Effector memory CD8-positive, alpha-beta T cell (primary cell): ENCODE measurements around the gene ZRANB3.
"Not testable (repeated sequence)": the region's sequence is repeated elsewhere in the genome, so short reads cannot be mapped to it uniquely, and the experiment has no call there.

Source experiments
- ATAC-seq: fragments of 150-1000 bp; cut with Tn5 transposase; replicated peaks from 2 replicates; pipeline ENCODE4 v1.10.0; 2021; ENCODE audit warnings: mild to moderate bottlenecking, moderate library complexity
- DNase-seq, 3 experiments: peaks; one replicate each; pipeline ENCODE4 v3.0.0; 2021
- H3K27ac Mint-ChIP-seq, 2 donors: one replicate each; pipeline ENCODE4 v1.8.0; 2022; ENCODE audit warnings: mild to moderate bottlenecking in 2 of 2, mixed read lengths in 2 of 2, moderate library complexity in 2 of 2
- H3K27me3 Mint-ChIP-seq, 2 donors: one replicate each; pipeline ENCODE4 v1.8.0; 2022; ENCODE audit warnings: mixed read lengths in 2 of 2
- H3K36me3 Mint-ChIP-seq: one replicate; pipeline ENCODE4 v1.8.0; 2022; ENCODE audit warnings: mild to moderate bottlenecking, moderate library complexity, mixed read lengths; ENCODE audit not compliant: insufficient read depth
- H3K4me1 Mint-ChIP-seq, 2 donors: one replicate each; pipeline ENCODE4 v1.8.0; 2022; ENCODE audit warnings: low read depth in 2 of 2, mixed read lengths in 2 of 2
- H3K4me3 Mint-ChIP-seq, 2 donors: one replicate each; pipeline ENCODE4 v1.8.0; 2022; ENCODE audit warnings: mild to moderate bottlenecking in 2 of 2, mixed read lengths in 2 of 2, moderate library complexity in 2 of 2
- H3K9me3 Mint-ChIP-seq, 2 donors: one replicate each; pipeline ENCODE4 v1.8.0; 2022; ENCODE audit warnings: mixed read lengths in 2 of 2
- total RNA-seq, 9 experiments: gene quantifications; one replicate each; lab custom pipeline; 2026; lab: John Stamatoyannopoulos, UW

The ZRANB3 gene
- 4.0 to 13.0 (median 9.5) reads per million in 9 experiments for total RNA-seq

DNA sequence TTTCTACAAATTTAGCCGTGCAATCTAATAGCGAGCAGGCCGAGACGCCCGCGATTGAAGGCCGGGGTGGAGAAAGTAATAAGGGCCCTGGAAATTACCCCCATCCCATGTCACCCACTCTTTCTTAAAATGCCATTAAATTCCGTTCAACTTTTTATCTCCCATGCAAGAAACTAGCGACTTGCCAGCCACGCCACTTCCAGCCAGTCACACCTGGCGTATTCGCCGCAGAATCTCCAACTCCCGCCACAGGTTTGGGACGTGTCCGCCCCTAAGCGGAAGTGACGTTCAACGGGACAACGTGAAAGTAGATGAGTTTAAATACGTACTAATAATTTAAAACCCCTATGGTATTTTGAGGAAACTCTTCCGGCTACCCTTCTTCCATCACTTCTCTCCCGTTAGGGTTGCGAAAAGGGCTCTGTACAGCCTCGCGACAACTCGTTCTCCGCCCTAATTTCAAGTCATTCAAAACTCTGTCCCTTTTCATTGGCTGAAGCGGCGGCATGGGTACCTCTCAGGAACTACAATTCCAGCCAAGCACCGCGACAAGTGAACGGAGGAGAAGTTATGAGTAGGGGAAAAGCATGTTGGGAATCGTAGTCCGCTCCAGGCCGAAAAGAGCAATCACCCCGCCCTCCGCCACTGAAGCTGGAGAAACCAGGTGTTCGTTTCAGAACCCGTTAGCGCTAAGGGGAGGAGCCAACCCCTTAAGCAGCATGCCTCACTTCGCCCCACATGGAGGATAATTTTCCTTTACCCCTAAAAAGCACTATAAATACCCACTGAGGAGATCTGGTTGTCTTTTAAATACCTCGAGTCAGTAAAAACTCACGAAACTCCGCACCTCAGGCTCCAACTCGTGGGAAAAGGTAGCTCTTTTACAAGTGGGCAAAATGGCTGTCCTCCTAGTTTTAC is at the start of gene ZRANB3:
Gene ZRANB3 (minus strand): TSS at position 906 of the 918 bp plus-strand sequence.
- H3K27ac Mint-ChIP-seq = no peak within 1 kb of the TSS
- peaks cover 6 to 13% of the 10 kb centered on the region in 2 donors for H3K4me1 Mint-ChIP-seq
- no peaks in the 10 kb centered on the region for H3K36me3 Mint-ChIP-seq
- DNase-seq (peak; percentile 91 to 94 (median 92)), ATAC-seq (peak; percentile 73)
- no peaks in the 10 kb centered on the region for H3K9me3 Mint-ChIP-seq
- no peaks in the 10 kb centered on the region for H3K27me3 Mint-ChIP-seq
- no peak within 1 kb of the TSS for H3K4me3 Mint-ChIP-seq

DNA sequence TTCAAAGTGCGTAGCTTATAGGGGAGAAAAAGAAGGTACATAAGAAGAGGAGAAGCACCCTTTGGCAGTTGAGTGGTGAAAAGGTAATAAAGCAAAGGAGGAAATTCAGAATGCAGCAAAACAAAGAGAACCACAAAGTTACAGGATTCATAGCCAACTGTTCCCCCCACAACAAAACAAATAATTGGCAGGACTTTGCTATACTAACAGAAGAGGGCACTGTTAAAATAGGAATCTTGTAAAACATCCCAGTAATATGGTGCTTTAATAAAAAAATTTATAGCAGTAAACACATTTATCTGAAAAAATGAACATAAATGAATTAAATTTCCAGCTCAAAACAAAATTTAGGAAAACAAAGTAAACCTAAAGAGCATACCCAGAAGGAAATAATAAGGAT is 42.6 kb upstream of the ZRANB3 start:
- no peak for ATAC-seq
- Mint-ChIP-seq H3K36me3 (peaks cover 11% of the 10 kb centered on the region), H3K4me1 (no peaks in the 10 kb centered on the region), H3K9me3 (no peaks in the 10 kb centered on the region), H3K4me3 (no peak overlapping the region), H3K27ac (no peak overlapping the region), H3K27me3 (no peaks in the 10 kb centered on the region)
- no peak for DNase-seq

DNA sequence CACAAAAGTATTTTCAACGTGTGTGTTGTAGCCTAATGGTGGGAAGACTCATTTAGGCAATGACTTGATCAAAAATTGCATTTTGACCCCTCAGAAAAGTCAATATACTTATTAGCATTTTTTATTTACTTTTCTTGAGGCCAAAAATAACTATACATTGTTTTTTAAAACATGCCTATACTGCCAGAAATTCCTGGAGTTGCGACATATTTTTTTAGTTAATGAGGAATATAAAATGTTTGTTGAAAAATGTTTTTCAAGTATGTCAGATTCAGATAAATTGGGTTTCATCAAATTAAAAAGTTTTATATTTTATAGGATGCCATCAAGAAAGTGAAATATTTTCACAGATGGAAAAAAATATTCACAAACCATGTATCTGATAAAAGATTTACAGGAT is 39.9 kb upstream of the ZRANB3 start:
- Mint-ChIP-seq H3K4me3 (no peak overlapping the region), H3K9me3 (no peaks in the 10 kb centered on the region), H3K27me3 (no peaks in the 10 kb centered on the region), H3K4me1 (no peaks in the 10 kb centered on the region), H3K36me3 (peaks cover 13% of the 10 kb centered on the region), H3K27ac (no peak overlapping the region)
- ATAC-seq (no peak), DNase-seq (no peak)

DNA sequence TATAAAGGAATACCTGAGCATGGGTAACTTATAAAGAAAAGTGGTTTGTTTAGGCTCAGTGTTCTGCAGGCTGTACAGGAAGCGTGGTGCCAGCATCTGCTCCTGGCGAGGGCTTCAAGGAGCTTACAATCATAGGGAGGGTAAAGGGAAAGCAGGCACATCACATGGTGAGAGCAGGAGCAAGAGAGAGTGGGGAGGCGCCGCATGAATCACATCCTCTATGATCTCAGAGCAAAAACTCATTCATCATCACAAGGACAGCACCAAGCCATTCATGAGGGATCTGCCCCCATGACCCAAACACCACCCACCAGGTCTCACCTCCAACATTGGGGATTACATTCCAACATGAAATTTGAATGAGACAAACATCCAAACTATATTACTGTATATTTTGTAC is 32.8 kb upstream of the ZRANB3 start:
- Mint-ChIP-seq H3K9me3 (no peaks in the 10 kb centered on the region), H3K4me1 (peaks cover 1 to 12% of the 10 kb centered on the region in 2 donors), H3K4me3 (no peak overlapping the region), H3K27ac (no peak overlapping the region), H3K36me3 (peaks cover 7% of the 10 kb centered on the region), H3K27me3 (no peaks in the 10 kb centered on the region)
- ATAC-seq (no peak), DNase-seq (no peak)

- Mint-ChIP-seq H3K4me3 (no peak overlapping the region), H3K27me3 (no peaks in the 10 kb centered on the region), H3K4me1 (peaks cover 5 to 15% of the 10 kb centered on the region in 2 donors), H3K9me3 (no peaks in the 10 kb centered on the region), H3K27ac (no peak overlapping the region), H3K36me3 (peaks cover 7% of the 10 kb centered on the region)
- no peak for DNase-seq
- no peak for ATAC-seq
These were observed 30.9 kb upstream of the ZRANB3 start for GRCh38 chr2:135561925-135562324.

DNA sequence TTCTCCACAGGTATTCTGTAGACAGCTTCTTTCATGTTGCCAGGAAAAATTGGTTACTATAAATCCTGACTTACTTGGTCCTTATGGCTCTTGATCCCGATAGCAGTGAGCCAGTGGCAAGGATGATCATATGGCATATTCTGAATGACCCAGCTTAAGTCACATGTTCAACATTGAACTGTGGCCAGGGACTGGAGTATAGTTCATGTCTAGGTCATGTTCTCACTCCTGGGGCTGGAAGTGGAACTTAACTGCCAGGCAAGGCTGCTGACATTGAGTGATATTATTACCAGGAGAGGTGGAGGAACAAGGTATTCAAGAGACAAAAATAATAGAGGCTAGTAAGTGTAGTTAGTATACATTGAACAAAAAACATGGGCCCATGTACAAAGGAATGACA is 26.5 kb upstream of the ZRANB3 start:
- no peak overlapping the region for H3K4me3 Mint-ChIP-seq
- no peaks in the 10 kb centered on the region for H3K27me3 Mint-ChIP-seq
- DNase-seq = no peak
- no peak overlapping the region for H3K27ac Mint-ChIP-seq
- peaks cover 3% of the 10 kb centered on the region for H3K36me3 Mint-ChIP-seq
- H3K9me3 Mint-ChIP-seq = no peaks in the 10 kb centered on the region
- peaks cover 14 to 22% of the 10 kb centered on the region in 2 donors for H3K4me1 Mint-ChIP-seq
- no peak for ATAC-seq

DNA sequence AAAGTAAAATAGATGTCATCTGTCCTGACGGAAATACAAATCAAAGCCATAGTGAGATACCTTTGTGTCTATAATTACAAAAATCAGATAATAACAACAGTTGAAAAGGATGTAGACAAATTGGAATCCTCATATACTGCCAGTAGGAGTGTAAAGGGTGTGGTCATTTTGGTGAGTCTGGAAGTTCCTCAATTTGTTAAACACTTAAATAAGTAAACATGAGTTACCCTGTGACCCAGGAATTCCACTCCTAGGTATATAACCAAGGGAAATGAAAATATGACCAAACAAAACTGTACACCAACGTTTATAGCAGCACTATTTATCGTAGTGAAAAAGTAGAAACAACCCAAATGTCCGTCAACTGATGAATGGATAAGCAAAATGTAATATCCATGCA is 24.3 kb upstream of the ZRANB3 start:
- Mint-ChIP-seq H3K9me3 (no peaks in the 10 kb centered on the region), H3K36me3 (peaks cover 3% of the 10 kb centered on the region), H3K4me1 (peaks cover 14 to 22% of the 10 kb centered on the region in 2 donors), H3K27ac (no peak overlapping the region), H3K27me3 (no peaks in the 10 kb centered on the region), H3K4me3 (no peak overlapping the region)
- ATAC-seq (no peak), DNase-seq (no peak)

DNA sequence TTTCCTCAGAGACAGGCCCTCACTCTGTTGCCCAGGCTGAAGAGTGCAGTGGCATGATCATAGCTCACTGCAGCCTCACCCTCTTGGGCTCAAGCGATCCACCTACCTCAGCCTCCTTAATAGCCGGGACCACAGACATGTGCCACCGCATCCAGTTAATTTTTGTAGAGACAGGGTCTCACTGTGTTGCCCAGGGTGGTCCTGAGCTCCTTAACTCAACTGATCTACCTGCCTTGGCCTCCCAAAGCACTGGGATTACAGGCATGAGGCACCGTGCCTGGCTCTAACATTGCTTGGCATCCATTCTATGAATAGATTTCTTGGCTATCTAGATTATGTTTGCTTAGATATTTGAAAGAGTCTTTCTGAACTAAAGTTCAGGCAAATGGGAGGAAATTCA is 21.9 kb upstream of the ZRANB3 start:
- ATAC-seq (no peak), DNase-seq (no peak)
- no peak overlapping the region for H3K27ac Mint-ChIP-seq
- H3K27me3 Mint-ChIP-seq = no peaks in the 10 kb centered on the region
- peaks cover 14 to 15% of the 10 kb centered on the region in 2 donors for H3K4me1 Mint-ChIP-seq
- peaks cover 3% of the 10 kb centered on the region for H3K36me3 Mint-ChIP-seq
- H3K9me3 Mint-ChIP-seq = no peaks in the 10 kb centered on the region
- H3K4me3 Mint-ChIP-seq = no peak overlapping the region

- Mint-ChIP-seq H3K27me3 (no peaks in the 10 kb centered on the region), H3K4me1 (peaks cover 10 to 15% of the 10 kb centered on the region in 2 donors), H3K9me3 (no peaks in the 10 kb centered on the region), H3K36me3 (peaks cover 3% of the 10 kb centered on the region), H3K27ac (no peak overlapping the region), H3K4me3 (no peak overlapping the region)
- ATAC-seq (no peak), DNase-seq (no peak)
These were observed 20.3 kb upstream of the ZRANB3 start for GRCh38 chr2:135551356-135551755.

- Mint-ChIP-seq H3K4me3 (no peak overlapping the region), H3K27me3 (no peaks in the 10 kb centered on the region), H3K27ac (no peak overlapping the region), H3K9me3 (no peaks in the 10 kb centered on the region), H3K36me3 (no peaks in the 10 kb centered on the region), H3K4me1 (peaks cover 5 to 15% of the 10 kb centered on the region in 2 donors)
- ATAC-seq (no peak), DNase-seq (no peak)
These were observed 16.3 kb upstream of the ZRANB3 start for GRCh38 chr2:135547311-135547710.

DNA sequence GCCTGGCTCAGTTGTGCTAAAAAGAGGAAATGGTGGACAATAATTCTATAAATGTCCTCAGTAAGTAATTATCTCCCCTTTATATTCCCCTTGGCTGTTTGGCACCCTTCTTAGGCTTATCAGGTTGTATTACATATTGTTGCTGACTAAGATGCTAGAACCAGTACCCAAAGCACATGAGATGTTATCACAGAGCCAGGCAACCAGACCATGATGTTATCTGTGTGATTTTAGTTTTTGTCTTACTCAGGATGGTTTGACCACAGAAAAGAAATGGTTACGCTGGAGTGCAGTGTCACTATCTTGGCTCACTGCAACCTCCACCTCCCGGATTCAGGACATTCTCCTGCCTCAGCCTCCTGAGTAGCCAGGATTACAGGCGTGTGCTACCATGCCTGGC is 15.4 kb upstream of the ZRANB3 start:
- ATAC-seq (no peak), DNase-seq (no peak)
- Mint-ChIP-seq H3K36me3 (no peaks in the 10 kb centered on the region), H3K27me3 (no peaks in the 10 kb centered on the region), H3K27ac (no peak overlapping the region), H3K9me3 (no peaks in the 10 kb centered on the region), H3K4me3 (no peak overlapping the region), H3K4me1 (peaks cover 5 to 15% of the 10 kb centered on the region in 2 donors)

GRCh38 chr2:135533545-135533944 is 2.5 kb upstream of the ZRANB3 start:
- peaks cover 6 to 13% of the 10 kb centered on the region in 2 donors for H3K4me1 Mint-ChIP-seq
- H3K27me3 Mint-ChIP-seq, H3K9me3 Mint-ChIP-seq, DNase-seq, H3K36me3 Mint-ChIP-seq, ATAC-seq, H3K4me3 Mint-ChIP-seq, H3K27ac Mint-ChIP-seq: not testable (repeated sequence)

DNA sequence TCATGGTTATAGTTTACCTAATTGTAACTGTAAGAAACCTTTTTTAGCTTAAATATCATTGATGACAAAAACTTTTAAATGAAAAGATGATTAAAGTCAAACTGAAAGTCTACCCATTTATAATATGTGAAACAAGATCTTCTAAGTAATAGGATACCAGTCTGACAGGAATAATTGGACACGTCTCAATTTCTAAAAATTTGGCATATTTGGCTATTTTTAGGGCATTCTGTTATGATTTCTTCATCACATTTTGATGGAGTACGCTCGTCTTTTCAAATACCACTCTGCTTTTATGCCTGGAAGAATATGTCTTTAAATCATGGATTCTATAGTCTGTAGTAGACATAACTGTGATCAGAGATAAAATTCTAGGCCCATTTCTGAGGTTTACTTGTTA is 1.6 kb upstream of the ZRANB3 start:
- Mint-ChIP-seq H3K9me3 (no peaks in the 10 kb centered on the region), H3K4me1 (peaks cover 6 to 13% of the 10 kb centered on the region in 2 donors), H3K27ac (no peak overlapping the region), H3K36me3 (peaks cover 3% of the 10 kb centered on the region), H3K4me3 (peak overlapping the region in 1 of 2 donors; percentile 14), H3K27me3 (no peaks in the 10 kb centered on the region)
- ATAC-seq (no peak), DNase-seq (no peak)
